Measurements from ENCODE around the gene TSNAXIP1.

- no peak for TF ChIP-seq CTCF (conservative IDR thresholded peaks at IDR 0.05 in 1 of 2, IDR thresholded peaks at IDR 0.05 in 1 of 2; ENCODE audit: extremely low read depth in 1 of 2, insufficient read depth in 1 of 2, low read depth in 1 of 2, low read length in 2 of 2)
- TF ChIP-seq EZH2 (IDR thresholded peaks at IDR 0.05; ENCODE audit: borderline replicate concordance, low read length): no peak
These were observed 39.3 kb downstream of the TSNAXIP1 start for GRCh38 chr16:67846063-67846319.

Data from mammary epithelial cell (primary cell).